Tibial artery (tissue), 4 donors: ENCODE data around the gene RNF111.
"Not testable (repeated sequence)": the region's sequence is repeated elsewhere in the genome, so short reads cannot be mapped to it uniquely, and the experiment has no call there.

Source experiments
- DNase-seq, 2 donors: peaks; one replicate each; pipeline ENCODE4 v3.0.0-alpha.2; 2019
- H3K27ac ChIP-seq, 2 donors: fragments of 200-600 bp; sonication (generic) in 1 of 2; 1 replicate in 1 of 2; 2 replicates in 1 of 2; pipeline ENCODE4 v1.5.1; 2018 to 2019; ENCODE audit warnings: mild to moderate bottlenecking in 1 of 2
- H3K27me3 ChIP-seq, 2 donors: fragments of 200-600 bp; sonication (generic) in 1 of 2; one replicate each; pipeline versions ENCODE4 v1.5.1 to v1.6.0; 2016 to 2019
- H3K36me3 ChIP-seq, 3 donors: fragments of 200-600 bp; sonication (generic) in 2 of 3; one replicate each; pipeline ENCODE4 v1.5.1; 2016 to 2019; ENCODE audit warnings: mild to moderate bottlenecking in 2 of 3
- H3K4me1 ChIP-seq, 4 donors: fragments of 200-600 bp; sonication (generic) in 2 of 4; 1 replicate in 3 of 4; 2 replicates in 1 of 4; pipeline ENCODE4 v1.5.1; 2016 to 2019
- H3K4me3 ChIP-seq, 2 donors: fragments of 200-600 bp; sonication (generic) in 1 of 2; 1 replicate in 1 of 2; 2 replicates in 1 of 2; pipeline ENCODE4 v1.5.1; 2018 to 2019; ENCODE audit warnings: mild to moderate bottlenecking in 2 of 2
- H3K9me3 ChIP-seq, 3 donors: fragments of 200-600 bp; sonication (generic) in 1 of 3; one replicate each; pipeline ENCODE4 v1.5.1; 2016 to 2019
- intact Hi-C: fragments of 100-400 bp; cut with DNase I; formaldehyde crosslinking; loops from one replicate; pipeline ENCODE4 v1.15.0; 2023; ENCODE audit warnings: low total_unique reads
- TF ChIP-seq, protein P1 (sequence below), 2 experiments: fragments of 200-600 bp in 1 of 2; fragments of 450-650 bp in 1 of 2; IDR thresholded peaks; one replicate each; pipeline ENCODE4 v1.5.1; 2017 to 2019; ENCODE audit warnings: antibody characterized with exemption in 2 of 2, mild to moderate bottlenecking in 1 of 2, moderate library complexity in 1 of 2

RNF111 gene

DNA sequence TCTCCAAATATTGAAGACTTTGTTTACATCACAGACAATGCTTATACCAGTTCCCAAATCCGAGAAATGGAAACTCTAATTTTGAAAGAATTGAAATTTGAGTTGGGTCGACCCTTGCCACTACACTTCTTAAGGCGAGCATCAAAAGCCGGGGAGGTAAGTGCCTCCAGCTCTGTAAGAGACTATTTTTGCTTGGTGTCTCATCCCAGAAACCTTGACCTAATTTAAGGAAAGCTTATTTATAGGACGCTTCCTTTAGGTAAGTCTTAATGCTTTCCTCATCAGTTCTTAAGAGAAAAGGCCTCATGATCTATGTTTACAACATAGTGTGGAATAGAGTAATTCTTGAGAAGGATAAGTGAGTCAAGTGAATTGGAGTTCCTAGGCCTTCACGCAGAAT, 129.3 kb downstream of the RNF111 start:
- TF ChIP-seq, protein P1, sequence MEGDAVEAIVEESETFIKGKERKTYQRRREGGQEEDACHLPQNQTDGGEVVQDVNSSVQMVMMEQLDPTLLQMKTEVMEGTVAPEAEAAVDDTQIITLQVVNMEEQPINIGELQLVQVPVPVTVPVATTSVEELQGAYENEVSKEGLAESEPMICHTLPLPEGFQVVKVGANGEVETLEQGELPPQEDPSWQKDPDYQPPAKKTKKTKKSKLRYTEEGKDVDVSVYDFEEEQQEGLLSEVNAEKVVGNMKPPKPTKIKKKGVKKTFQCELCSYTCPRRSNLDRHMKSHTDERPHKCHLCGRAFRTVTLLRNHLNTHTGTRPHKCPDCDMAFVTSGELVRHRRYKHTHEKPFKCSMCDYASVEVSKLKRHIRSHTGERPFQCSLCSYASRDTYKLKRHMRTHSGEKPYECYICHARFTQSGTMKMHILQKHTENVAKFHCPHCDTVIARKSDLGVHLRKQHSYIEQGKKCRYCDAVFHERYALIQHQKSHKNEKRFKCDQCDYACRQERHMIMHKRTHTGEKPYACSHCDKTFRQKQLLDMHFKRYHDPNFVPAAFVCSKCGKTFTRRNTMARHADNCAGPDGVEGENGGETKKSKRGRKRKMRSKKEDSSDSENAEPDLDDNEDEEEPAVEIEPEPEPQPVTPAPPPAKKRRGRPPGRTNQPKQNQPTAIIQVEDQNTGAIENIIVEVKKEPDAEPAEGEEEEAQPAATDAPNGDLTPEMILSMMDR (IDR thresholded peaks at IDR 0.05) = no peak
- H3K27ac ChIP-seq = no peak overlapping the region
- H3K4me1 ChIP-seq = no peaks in the 10 kb centered on the region
- H3K27me3 ChIP-seq = no peaks in the 10 kb centered on the region
- no peaks in the 10 kb centered on the region for H3K9me3 ChIP-seq
- intact Hi-C loops = no loop called here
- H3K36me3 ChIP-seq = no peaks in the 10 kb centered on the region
- no peak for DNase-seq
- H3K4me3 ChIP-seq = no peak overlapping the region

DNA sequence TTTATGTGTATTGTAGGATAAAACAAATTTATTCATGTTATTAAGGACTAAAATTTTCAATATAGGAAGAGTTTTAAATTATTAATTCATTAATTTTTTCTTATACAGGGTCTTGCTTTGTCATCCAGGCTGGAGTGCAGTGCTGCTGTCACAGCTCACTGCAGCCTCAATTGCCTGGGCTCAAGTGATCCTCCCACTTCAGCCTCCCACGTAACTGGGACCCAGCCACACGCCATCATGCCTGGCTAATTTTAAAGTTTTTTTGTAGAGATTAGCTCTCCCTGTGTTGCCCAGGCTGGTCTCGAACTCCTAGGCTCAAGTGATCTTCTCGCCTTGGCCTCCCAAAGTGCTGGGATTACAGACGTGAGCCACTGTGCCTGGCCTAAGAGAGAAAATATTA, 132.2 kb downstream of the RNF111 start:
- Histone ChIP-seq H3K4me1 (no peaks in the 10 kb centered on the region), H3K27me3 (no peaks in the 10 kb centered on the region), H3K36me3 (no peaks in the 10 kb centered on the region), H3K27ac (no peak overlapping the region), H3K4me3 (no peak overlapping the region), H3K9me3 (no peaks in the 10 kb centered on the region)
- TF ChIP-seq, protein P1 (IDR thresholded peaks at IDR 0.05) = no peak
- intact Hi-C loops = no loop called here
- no peak for DNase-seq

DNA sequence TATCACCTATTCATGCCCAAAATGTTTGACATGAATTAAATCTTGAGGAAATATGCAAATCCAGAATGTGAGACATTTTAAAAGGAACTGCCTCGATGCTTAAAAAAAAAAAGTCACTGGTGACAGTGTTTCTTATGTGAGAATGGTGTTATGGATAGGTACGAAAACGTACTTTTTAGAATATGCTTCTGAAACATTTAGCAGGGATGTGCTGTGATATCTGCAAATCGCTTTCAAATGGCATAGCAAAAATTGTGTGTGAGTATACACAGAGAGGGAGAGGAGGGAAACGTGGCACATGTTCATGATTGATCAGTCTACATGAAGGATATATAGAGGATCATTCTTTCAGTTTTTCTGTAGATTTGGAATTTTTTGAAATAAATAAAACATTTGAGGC, 133.5 kb downstream of the RNF111 start:
- H3K27ac ChIP-seq = no peak overlapping the region
- H3K27me3 ChIP-seq = no peaks in the 10 kb centered on the region
- no peaks in the 10 kb centered on the region for H3K9me3 ChIP-seq
- TF ChIP-seq, protein P1 (IDR thresholded peaks at IDR 0.05) = no peak
- intact Hi-C loops = no loop called here
- no peak for DNase-seq
- no peaks in the 10 kb centered on the region for H3K4me1 ChIP-seq
- H3K36me3 ChIP-seq = no peaks in the 10 kb centered on the region
- no peak overlapping the region for H3K4me3 ChIP-seq

DNA sequence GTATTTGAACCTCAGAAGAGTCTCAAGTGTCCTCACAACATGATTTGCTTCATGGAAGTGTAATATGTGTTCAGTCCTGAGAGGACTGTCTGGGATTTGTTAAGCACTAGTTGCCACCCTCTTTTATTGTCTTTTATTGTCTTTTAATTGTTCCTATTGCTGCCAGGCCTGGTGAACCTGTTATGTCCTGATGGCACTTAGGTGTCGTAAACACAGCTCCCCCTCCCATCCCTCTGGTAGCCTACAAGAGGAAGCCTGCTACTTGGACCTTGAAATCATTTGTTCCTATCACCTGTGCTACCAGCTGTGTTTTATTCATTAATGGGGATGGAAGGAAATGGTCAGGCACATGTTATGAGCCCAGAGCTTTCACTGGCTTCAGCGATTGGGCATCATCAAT, 136.8 kb downstream of the RNF111 start:
- Histone ChIP-seq H3K9me3 (peaks cover 0 to 19% (median 6%) of the 10 kb centered on the region in 3 donors), H3K27ac (no peak overlapping the region), H3K27me3 (no peaks in the 10 kb centered on the region), H3K4me3 (no peak overlapping the region), H3K36me3 (no peaks in the 10 kb centered on the region), H3K4me1 (no peaks in the 10 kb centered on the region)
- TF ChIP-seq, protein P1 (IDR thresholded peaks at IDR 0.05) = no peak
- DNase-seq = no peak
- intact Hi-C loops = no loop called here

DNA sequence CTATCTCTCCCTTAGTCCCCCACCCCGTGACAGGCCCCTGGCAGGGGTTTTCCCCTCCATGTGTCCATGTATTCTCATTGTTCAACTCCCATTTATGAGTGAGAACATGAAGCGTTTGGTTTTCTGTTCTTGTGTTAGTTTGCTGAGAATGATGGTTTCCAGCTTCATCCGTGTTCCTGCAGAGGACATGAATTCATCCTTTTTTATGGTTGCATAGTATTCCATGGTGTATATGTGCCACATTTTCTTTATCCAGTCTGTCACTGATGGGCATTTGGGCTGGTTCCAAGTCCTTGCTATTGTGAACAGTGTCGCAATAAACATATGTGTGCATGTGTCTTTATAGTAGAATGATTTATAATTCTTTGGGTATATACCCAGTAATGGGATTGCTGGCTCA, 138.2 kb downstream of the RNF111 start:
- peaks cover 0 to 19% (median 10%) of the 10 kb centered on the region in 3 donors for H3K9me3 ChIP-seq
- H3K36me3 ChIP-seq, DNase-seq, intact Hi-C loops, H3K27ac ChIP-seq, H3K4me1 ChIP-seq, H3K4me3 ChIP-seq, H3K27me3 ChIP-seq: not testable (repeated sequence)

DNA sequence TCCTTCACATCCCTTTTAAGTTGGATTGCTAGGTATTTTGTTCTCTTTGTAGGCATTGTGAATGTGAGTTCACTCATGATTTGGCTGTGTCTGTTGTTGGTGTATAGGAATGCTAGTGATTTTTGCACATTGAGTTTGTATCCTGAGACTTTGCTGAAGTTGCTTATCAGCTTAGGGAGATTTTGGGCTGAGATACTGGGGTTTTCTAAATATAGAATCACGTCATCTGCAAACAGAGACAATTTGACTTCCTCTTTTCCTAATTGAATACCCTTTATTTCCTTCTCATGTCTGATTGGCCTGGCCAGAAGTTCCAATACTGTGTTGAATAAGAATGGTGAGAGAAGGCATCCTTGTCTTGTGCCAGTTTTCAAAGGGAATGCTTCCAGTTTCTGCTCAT, 139.8 kb downstream of the RNF111 start:
- H3K27me3 ChIP-seq, H3K4me3 ChIP-seq, intact Hi-C loops, H3K36me3 ChIP-seq, DNase-seq, H3K27ac ChIP-seq, H3K4me1 ChIP-seq: not testable (repeated sequence)
- H3K9me3 ChIP-seq = peaks cover 0 to 19% (median 10%) of the 10 kb centered on the region in 3 donors

DNA sequence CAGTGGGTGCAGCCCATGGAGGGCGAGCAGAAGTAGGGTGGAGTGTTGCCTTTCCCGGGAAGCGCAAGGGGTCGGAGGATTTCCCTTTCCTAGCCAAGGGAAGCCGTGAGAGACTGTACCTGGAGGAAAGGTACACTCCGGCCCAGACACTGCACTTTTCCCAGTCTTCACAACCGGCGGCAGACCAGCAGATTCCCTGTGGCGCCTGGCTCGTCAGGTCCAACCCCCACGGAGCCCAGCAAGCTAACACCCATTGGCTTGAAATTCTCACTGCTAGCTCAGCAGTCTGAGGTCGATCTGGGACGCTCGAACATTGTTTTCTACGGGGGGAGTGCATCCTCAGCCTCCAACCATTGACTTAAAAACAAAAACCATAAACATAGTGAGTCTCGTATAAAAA, 144.0 kb downstream of the RNF111 start:
- intact Hi-C loops = no loop called here
- Histone ChIP-seq H3K4me1 (no peaks in the 10 kb centered on the region), H3K4me3 (no peak overlapping the region), H3K36me3 (peaks cover 30 to 35% (median 32%) of the 10 kb centered on the region in 3 donors), H3K27me3 (no peaks in the 10 kb centered on the region), H3K27ac (no peak overlapping the region), H3K9me3 (peaks cover 0 to 18% (median 10%) of the 10 kb centered on the region in 3 donors)
- no peak for DNase-seq
- TF ChIP-seq, protein P1 (IDR thresholded peaks at IDR 0.05) = no peak
